Activated T-helper 1 cell treated with anti-CD3 and anti-CD28 coated beads, Interleukin-2, amount 50 U/mL, for 16 hours (primary cell): ENCODE data around the gene DRD4.

Source experiments
- DNase-seq, 2 donors: peaks; one replicate each; pipeline ENCODE4 v3.0.0-alpha.2; 2020; ENCODE audit warnings: low read depth in 1 of 2, low spot score in 1 of 2

DRD4 gene

DNA sequence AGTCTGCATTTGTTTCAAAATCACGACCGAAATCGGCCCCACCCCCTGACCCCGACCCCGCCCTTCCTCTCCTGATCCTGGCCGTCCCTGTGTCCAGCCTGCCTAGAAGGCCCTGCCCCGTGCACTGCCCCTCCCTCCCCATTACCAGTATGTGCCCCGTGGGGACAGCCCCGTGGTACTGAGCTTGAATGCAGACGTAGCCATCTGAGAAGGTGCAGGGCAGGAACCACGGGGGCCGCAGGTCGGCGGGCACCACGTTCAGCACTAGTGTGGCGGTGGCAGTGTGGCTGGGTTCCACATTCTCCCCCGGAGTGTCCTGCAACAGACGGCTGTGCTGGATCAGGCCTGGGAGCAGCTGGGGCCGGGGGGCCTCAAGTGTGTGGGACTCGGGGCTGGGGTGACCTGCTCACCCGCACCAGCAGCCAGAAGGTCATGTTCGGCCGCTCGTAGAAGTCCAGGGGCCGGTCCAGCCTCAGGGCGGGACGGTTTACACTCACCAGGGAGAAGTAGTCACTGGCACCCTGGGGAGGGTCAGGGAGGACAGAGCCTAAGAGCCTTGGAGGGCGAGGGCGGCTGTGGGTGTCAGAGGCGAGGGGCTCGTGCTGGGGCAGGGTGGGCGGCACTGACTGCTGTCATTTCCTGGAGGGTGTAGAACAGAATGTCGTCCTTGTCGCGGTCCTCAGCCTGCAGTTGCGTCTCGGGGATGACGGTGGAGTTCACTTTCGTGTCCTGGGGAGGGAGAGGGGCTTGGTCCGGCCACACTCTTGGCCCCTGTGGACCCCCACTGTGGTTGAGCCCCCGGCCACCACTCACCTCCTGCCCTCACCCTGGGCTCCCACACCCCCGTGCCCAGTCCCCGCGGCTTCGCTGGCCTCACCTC is 15.9 kb upstream of the DRD4 start:
- DNase-seq, result no peak

DNA sequence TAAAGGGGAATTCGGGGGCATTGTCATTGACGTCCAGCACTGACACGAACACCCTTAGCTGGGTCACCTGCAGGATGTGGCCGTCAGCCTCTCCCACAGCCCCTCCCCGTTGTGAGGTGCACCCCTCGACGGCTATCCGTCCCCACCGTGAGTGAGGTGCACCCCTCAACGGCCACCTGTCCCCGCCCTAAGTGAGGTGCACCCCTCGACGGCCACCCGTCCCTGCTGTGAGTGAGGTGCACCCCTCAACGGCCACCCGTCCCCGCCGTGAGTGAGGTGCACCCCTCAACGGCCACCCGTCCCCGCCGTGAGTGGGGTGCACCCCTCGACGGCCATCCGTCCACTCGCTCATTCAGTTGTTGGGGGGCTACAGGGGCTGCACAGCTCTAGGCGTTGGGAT is 15.2 kb upstream of the DRD4 start:
- DNase-seq, result no peak

DNA sequence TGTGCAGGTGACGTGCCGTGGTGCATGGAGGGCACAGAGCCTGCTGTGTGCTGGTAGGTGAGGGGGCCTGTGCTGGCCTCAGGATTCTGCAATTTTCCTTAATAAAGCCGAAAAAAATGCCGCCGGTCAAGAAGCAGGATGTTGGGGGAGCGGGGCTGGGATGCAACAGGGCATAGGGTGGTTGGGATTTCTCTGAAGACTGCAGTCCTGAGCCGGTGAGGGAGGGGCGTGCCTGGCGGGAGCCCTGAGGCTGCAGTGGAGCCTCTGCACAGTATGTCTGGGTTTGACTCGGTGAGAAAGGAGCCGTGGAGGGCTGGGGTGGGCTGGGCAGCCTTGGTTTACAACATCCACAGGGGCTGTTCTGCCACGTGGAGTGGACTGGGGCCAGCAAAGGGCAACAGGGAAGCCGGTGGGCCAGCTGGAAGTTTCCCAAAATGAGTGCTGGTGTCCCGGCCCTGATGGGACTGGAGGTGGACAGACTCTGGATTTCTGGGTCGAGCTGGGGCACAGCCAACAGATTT is 13.7 kb upstream of the DRD4 start:
- no peak for DNase-seq

DNA sequence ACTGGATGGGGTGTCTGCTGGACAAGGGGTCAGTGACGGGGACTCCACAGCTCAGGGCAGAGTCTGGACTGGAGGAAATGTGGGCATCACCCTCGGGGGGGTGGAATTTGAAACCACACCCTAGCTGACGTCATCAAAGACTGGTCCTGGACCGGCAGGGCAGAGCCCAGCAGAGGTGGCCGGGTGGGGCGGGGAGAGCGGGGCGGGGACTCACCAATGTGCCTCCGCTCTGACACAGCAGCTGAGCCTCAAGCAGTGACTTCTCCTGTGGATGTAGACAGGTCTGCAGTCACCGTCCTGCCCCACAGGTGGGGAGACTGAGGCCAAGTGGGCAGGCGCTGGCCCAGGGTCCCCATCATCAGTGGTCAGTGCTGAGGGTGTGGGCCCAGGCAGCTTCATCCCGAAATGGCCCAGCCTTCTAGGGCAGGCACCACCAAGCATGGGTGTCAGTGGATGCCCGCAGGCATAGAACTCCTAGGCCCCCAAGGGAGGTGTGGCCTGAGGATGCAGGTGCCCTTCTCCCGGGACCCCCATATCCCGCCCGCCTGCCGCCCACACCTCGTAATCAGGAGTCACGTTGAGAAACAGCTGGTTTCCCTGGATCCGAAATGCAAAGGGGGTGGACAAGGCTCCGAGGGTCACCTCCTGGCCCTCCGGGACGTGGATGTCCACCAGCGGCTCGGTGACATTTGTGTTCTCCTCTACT is 12.9 kb upstream of the DRD4 start:
- DNase-seq, result no peak

DNA sequence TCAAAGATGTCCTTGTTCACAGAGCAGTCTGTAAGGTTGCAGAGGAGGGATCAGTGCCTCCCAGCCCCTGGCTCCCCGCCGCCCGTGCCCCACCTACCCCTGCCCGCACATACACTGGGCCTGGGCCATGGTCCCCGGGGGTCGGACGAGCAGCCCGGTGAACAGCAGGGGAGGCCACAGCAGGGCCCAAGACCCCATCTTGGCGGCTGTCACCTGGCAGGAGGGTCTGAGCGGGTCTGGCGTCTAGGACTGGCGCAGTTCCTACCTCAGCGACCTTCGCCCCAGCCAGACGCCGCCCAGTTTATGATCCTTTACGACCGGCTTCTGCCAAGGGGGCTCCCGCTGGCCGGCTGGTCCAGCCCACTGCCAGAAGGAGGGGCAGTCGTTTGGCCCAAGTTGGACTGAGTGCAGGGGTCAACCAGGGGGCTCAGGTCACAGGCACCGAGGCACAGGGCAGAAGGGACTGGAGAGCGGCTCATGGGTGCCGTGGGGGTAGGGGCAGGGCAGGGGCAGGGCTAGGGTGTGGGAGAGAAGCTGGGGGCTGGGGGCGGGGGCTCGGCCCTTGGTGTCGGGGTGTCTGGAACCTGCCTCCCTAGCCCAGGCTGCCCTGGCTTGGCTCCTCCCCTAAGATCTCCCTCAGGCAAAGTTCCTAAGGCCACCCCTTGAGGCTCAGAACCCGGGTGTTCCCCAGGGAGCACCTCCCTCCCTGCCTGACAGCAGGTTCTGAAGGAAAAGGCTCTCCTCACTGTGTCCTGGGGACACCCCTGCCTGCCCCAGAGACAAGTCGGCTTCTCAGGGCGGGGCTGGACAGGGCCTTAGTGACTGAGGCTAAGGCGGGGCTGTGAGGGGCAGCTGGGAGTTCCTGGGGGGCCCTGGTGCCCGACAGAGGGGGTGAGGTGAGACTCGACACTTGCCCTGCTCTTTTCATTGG is 12.1 kb upstream of the DRD4 start, which contains the start of gene CDHR5:
Gene CDHR5, minus strand, starts transcription at position 251 of the 931 bp plus-strand sequence. Its CDS starts 53 bp downstream, at position 198.
- no peak for DNase-seq

DNA sequence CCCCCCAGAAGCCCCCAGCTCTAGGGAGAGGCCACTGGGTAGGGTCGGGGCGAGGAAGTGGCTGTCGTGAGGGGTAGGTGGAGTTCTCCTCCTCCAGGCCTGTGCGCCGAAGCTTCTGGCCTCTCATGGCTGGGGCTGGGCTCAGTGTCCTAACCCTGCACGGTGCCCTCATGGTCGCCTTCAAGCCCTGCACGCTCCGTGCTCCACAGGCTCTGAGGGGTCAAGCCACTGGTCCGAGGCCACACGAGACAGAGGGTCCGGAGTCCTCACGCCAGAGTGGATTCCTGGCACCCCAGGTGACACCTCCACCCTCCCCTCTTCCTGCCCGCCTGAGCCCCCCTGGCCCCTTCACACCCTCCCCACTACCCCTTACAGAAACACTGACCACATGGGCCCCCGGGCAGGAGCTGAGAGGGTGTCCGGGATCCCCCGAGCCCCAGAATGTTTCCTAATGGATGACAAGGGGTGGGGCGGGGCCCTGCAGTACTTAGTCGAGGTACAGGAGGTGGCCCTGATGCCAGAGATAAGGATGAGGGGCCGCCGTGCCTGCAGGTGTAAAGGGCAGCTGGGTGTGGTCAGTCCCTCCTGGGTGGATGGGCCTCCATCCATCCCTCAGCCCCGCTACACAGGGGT is 11.3 kb upstream of the DRD4 start:
- DNase-seq, result no peak

DNA sequence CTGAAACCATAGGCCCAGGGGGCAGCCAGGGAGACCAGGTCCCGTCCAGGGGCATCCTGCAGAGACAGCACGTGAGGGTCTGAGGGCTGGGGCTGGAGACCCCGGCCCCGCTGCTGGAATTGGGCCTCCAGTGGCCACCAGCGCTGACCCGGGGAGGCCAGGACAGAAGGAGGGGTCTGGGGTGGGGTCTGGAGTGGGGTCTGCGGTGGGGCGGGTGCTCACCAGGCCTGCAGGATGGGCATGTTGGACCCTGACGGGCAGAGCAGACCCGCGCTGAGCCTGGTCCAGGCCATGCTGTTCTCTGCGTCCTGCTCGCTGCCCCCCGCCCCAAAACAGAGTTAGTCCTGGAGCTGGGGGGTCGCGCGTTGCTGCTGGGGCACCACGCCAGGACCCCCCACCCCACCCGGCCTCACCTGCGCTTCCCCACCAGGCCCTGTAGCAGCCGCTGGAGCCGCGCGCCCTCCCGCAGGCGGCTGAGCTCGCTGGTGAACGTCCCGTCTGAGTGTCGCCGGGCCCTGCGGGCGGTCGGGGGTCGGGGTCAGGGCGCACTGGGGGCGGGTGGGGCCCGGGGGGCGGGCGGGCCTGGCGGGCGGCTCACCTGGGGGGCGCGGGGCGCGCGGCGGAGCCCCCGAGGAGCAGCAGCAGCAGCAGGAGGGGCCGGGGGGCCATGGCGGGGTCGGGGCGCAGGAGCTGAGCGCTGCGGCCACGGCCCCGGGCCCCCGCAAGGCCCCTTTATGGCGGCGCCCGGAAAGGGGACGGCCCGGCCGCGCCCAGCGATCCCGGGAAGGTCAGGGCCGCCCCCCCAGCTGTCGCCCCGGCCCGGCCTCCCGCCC is 10.4 kb upstream of the DRD4 start, which contains the start of gene SCT:
Gene SCT, minus strand, starts transcription at position 707 of the 833 bp plus-strand sequence. Its CDS starts 38 bp downstream, at position 669.
- DNase-seq, result no peak

DNA sequence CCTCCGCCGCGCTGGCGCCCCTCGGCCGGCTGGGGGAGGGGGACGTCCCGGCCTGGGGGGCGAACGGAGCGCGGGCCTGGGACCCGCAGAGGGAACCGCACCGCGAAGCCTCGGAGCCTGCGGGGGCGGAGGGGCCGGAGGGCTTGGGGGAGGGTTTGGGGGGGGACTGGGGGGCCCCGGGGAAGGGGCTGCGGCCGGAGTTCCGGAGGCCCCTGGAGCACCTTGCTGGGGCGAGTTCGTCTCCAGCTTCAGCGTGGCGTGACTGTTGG is 9.8 kb upstream of the DRD4 start:
- no peak for DNase-seq

DNA sequence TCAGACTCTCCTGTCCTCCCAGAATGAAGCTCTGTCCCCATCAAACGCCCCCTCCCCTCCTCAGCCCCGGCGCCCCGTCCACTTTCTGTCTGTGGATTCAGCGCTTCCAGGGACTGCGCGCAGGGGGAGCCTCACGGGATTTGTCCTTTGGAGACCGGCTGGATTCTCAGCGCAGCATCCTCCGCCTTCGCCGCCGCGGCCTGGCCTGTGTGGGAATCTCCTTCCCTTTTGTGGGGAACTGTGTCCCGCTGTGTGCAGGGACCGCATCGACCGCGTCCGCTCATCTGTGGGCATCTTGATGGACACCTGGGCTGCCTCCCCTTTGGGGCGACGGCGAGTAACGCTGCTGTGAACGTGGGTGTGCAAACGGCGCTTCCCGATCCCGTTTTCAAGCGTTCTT is 9.0 kb upstream of the DRD4 start:
- no peak for DNase-seq

DNA sequence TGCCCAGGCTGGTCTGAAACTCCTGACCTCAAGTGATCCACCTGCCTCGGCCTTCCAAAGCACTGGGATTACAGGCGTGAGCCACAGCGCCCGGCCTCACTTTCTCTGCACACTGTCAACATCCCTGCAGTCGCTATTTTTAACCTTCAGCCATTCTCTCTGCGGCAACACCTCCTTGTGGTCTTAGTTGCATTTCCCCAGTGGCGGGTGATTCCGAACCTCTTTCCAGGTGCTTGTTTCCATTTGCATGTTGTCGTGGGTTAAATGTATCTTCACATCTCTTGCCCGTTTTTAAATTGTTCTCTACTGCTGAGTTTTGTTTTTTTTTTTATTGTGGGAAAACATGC is 7.9 kb upstream of the DRD4 start:
- no peak for DNase-seq

DNA sequence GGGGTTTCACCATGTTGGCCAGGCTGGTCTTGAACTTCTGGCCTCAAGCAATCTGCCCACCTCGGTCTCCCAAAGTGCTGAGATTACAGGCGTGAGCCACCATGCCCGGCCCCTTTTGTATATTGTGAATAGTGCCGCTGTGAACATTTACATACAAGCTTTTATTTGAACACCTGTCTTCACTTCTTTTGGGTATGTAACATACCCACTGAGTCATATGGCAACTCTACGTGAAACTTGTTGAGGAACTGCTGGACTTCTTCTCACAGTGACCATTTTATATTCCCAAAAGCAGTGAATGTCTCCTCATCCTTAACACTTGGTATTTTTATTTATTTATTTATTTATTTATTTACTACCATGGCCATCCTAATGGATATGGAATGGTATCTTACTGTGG is 6.2 kb upstream of the DRD4 start:
- DNase-seq, result no peak

DNA sequence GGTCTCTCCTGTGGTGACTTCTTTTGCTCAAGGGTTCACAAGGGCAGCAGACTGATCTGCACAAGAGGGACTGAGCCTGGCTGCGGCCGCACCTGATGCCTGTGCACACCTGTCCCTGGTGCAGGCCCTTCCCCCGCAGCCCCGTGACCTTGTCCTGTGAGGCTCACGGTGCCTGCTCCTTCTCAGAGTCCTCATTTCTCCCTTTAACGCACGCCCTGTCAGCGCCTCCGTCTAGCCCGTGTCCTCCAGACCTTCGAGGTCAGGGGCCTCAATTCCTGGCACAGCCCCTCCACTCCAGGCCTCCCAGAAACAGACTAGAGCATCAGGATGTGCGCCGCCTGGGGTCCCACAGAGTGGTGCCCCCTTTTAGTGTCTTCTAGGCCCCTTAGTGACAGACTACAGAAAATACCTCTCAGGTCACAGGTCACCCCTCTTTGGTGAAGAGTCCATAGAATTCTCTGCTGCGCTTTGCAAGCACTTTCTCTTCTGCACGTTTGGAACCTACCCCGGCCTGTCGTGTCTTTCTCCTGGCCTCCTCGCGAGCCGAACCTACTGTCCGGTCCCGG is 1.0 kb upstream of the DRD4 start:
- DNase-seq, result no peak

DNA sequence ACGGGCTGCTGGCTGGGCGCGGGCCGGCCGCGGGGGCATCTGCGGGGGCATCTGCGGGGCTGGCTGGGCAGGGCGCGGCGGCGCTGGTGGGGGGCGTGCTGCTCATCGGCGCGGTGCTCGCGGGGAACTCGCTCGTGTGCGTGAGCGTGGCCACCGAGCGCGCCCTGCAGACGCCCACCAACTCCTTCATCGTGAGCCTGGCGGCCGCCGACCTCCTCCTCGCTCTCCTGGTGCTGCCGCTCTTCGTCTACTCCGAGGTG is 194 bp downstream of the DRD4 start:
- no peak for DNase-seq

DNA sequence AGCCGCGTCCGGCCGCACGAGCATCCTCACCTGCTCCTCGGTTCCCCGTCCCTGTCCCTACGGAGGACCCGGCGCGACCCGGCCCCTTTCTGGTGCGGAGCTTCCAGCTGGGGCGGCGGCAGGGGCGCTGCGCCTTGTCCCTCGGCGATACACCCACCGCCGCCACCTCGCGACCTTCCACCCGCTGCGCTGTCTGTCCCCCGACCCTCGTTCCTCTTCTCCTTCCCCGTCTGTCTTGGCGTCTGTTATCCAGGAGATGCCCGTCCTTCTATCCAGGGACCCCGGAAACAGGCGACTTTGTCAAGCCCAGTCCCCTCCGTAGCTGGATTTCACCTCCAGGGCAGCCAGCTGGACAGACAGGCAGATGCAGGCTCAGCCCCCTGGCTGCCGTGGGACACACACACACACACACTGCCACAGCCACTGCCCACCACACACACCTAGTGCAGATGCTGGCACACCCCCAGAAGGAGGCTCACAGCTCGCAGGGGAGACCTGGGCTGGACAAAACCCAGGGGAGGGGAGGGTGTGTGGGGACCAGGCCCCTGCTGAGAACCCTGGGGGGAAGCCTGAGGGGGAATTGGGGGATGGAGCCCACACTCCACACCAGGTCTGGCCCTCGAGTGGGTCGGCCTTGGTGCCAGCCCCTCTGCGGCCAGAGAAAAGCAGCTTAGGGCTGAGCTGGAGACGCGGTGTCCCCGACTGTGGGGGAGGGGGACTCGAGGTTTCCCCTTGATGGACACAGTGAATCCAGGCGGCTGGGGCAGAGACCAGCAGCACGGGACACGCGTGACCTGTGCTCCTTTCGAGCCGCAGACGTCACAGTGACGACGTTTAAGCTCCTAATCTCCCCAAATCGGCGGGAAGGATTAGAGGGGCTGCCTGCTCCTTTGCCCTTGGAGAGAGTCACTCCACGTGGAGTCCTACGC is 788 bp downstream of the DRD4 start:
- DNase-seq, result no peak

DNA sequence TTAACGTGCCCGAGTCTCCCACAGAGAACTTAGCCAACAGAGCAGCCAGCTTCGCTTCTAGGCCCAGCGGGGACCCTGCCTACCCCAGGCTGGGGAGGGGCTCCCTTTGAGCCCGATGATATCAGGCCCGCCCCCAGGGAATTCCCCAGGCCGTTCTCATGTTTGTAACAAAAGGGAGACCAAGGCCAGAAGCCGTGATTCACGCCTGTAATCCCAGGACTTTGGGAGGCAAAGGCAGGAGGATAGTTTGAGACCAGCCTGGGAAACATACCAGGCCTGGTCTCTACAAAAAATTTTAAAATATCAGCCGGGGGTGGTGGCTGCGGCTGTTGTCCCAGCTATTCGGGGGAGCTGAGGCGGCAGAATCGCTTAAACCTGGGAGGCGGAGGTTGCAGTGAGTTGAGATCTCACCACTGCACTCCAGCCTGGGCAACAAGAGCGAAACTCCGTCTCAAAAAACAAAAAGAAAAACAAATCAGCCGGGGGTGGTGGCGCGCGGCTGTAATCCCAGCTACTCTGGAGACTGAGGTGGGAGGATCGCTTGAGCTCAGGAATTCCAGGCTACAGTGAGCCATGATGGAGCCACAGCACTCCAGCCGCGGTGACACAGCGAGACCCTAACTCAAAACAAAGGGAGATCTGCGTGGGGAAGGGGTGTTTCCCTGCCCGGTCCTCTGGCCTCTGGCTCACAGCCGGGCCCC is 1.7 kb downstream of the DRD4 start:
- no peak for DNase-seq

DNA sequence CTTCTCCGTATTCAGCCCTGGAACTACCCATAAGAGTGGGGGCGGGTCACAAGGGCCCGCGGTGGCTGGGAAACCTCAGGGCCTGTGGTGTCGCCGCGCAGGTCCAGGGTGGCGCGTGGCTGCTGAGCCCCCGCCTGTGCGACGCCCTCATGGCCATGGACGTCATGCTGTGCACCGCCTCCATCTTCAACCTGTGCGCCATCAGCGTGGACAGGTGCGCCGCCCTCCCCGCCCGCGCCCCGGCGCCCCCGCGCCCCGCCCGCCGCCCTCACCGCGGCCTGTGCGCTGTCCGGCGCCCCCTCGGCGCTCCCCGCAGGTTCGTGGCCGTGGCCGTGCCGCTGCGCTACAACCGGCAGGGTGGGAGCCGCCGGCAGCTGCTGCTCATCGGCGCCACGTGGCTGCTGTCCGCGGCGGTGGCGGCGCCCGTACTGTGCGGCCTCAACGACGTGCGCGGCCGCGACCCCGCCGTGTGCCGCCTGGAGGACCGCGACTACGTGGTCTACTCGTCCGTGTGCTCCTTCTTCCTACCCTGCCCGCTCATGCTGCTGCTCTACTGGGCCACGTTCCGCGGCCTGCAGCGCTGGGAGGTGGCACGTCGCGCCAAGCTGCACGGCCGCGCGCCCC is 2.4 kb downstream of the DRD4 start:
- no peak for DNase-seq

DNA sequence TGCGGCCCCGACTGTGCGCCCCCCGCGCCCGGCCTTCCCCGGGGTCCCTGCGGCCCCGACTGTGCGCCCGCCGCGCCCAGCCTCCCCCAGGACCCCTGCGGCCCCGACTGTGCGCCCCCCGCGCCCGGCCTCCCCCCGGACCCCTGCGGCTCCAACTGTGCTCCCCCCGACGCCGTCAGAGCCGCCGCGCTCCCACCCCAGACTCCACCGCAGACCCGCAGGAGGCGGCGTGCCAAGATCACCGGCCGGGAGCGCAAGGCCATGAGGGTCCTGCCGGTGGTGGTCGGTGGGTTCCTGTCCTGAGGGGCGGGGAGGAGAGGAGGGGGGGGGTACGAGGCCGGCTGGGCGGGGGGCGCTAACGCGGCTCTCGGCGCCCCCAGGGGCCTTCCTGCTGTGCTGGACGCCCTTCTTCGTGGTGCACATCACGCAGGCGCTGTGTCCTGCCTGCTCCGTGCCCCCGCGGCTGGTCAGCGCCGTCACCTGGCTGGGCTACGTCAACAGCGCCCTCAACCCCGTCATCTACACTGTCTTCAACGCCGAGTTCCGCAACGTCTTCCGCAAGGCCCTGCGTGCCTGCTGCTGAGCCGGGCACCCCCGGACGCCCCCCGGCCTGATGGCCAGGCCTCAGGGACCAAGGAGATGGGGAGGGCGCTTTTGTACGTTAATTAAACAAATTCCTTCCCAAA is 3.1 kb downstream of the DRD4 start:
- no peak for DNase-seq
